Islet precursor cell (in vitro differentiated cells): ENCODE data around the gene LSM10.

Experiments
- DNase-seq: peaks from one replicate; pipeline ENCODE4 v3.0.0-alpha.2; 2018

LSM10 gene

GRCh38 chr1:36406440-36406839 is 8.7 kb upstream of the LSM10 start:
- DNase-seq: no peak

DNA sequence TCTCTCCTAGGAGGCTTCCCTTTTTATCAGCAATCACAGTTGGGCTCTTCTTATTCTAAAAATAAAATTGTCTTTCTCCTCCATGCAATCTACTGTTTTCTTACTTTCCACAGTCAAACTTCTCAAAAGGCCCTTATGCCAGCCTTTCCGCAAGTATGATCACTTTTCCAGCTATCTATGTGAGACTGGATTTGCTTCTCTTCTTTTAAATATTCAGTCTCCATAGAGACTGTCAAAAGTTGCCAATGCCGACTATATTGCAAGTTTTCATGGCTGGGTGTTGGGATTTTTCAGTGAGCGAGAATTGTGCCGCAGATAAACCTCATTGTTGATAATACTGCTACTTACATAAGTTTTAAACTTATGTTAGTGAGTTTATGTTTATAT is 4.8 kb upstream of the LSM10 start:
- no peak for DNase-seq

DNA sequence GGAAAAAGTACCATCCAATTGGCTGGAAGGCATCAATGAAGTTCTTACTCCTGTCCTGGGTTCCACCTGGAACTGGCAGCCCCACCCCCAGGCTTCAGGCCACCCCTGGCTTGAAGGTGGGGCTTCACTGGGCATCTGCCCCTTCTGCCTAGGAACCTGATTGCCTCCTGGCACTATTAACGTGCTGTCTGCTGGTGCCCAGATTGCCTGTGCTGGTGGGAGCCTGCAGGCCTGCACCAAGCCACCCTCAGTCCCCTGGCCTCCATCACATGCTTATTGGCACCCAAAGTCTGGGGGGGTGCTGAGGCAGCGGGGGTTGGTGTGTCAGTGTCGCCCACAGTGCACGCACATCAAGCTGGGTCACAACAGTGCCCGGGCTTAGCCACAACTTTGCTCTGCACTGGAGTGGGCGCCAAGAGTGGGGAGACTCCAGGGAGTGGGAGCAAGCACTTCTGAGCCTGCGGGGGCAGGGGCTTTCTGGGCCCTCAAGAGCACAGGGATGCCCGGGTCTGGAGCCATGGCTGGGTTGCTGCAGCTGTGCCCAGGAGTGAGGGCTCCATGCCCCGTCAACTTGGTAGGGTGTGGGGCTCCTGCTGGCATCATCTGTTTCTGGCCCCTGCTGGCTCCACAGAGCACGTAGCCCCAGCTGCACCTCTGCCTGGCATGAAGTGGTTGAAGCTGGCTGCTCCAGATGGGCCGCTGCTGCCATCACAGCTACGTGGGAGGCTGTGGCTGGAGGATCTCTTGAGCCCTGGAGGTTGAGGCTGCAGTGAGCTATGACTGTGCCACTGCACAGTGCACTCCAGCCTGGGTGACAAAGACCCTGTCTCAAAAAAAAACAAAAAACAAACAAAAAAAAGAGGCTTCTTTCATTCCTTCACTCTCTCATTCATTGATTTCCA is 4.1 kb upstream of the LSM10 start:
- DNase-seq: no peak

GRCh38 chr1:36400825-36401601 is 3.3 kb upstream of the LSM10 start:
- DNase-seq: peak; percentile 98

- DNase-seq: peak; percentile 66
Measured at GRCh38 chr1:36400514-36400824, 2.8 kb upstream of the LSM10 start.

GRCh38 chr1:36398370-36398977 is 766 bp upstream of the LSM10 start:
- DNase-seq: no peak

- no peak for DNase-seq
Measured at GRCh38 chr1:36397083-36397377, 678 bp downstream of the LSM10 start.

DNA sequence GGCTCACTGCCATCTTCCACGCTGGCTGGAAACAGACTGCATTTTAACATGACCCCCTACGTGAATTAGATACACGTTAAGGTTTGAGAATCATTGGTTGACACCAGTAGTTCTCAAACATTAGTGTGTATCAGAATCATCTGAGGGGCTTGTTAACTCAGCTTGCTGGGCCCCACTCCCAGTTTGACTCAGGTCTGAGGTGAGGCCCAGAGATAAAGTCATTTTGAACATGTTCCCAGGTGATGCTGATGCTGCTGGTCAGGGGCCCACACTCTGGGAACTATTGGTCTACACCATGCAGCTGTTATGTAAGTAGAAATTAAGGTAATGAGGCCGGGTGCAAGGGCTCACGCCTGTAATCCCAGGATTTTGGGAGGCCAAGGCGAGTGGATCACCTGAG is 1.3 kb downstream of the LSM10 start:
- no peak for DNase-seq

DNA sequence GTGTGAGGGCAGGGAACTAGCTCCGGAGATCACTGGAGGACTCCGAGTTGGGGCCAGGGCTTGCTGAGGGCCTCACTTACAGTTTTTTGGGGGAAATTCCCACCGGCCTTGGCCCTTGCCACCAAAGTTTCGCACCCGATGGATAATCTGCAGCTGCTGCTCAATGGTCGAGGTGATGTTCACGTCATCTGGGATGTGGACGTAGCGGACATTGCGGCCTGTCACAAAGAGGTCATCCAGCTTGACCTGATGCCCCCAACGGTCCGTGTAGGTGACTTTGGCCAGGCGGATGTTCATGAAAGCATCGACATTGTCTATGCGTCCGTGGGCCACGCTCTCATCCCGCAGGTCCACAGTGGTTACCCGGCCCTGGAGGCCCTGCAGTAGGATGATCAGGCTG is 4.0 kb downstream of the LSM10 start:
- DNase-seq: no peak

GRCh38 chr1:36392836-36393235 is 4.9 kb downstream of the LSM10 start:
- no peak for DNase-seq

GRCh38 chr1:36391271-36391670 is 6.4 kb downstream of the LSM10 start:
- DNase-seq: no peak

DNA sequence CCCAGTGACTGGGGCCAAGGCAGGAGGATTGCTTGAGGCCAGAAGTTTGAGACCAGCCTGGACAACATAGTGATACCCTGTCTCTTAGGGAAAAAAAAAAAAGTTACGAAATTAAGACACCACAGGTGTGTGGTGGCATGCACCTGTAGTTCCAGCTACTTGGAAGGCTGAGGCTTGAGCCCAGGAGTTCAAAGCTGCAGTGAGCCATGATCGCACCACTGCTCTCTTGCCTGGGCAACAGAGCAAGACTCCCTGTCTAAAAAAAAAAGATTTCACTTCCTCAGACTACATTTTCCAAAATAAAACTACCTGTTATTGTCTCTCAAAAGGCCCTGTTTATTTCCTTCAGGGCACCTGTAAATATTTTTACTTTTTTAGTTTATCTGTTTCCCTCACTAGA is 7.3 kb downstream of the LSM10 start:
- DNase-seq: no peak

- no peak for DNase-seq
Measured at GRCh38 chr1:36389999-36390398, 7.7 kb downstream of the LSM10 start.

DNA sequence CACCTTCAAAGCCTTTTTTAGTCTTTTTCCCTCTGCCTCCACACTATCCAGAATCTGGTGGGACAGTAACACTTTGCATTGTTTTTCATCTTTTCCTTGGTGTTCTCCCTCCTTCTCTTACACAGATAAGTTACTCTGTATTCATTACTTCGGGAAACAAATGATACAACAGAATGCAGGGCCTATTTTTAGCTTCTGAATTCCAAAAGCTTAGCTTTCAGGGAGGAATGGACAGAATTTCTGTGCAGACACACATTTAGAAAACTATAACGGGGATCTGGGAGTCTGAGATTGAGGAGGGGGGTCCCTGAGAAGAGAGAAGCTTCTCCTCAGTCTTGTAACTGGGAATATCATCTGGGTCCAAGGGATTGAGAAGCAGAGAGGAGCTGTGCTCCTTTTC is 8.4 kb downstream of the LSM10 start:
- no peak for DNase-seq

- peak; percentile 82 for DNase-seq
Measured at GRCh38 chr1:36387141-36387949, 10.4 kb downstream of the LSM10 start.

DNA sequence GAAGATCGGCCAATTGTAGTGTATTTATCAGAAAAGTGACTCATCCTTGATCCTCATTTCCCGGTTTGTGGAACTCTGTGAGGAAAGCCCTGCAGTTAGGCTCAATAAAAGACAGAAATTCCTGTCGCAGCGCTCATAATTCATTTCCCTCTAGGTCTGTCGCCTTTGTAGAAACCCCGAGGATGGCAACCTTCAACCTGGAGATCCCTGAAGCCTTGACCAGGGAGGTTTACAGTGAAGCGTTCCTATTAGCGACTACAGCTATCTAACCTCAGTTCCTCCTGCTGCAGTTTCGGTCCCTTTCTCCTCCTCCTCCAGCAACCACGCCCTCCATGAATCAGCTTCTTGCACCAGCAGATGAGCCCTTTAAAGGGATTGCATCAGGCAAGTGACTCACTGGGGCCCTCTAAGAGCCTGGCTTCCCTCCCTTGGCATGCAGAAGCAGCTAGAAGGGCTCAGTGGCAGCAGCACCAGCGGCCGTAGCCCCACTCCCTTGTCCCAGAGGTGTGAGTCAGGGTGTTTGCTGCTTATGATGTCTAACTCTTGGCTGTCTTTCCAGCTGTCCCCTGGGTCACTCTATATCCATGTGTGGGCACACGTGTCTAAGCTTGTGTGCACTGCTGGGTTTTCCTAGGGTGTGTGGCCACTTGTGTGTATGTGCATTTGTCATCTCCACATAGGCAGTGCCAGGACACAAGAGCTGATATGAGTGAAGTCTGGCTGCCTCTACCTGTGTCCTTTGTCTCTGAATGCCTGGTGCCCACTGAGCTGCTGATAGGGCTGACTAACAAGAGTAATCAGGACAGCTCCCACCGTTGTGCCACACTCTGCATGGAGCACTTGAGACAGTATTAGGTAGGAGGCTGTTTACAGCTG is 11.2 kb downstream of the LSM10 start:
- DNase-seq: peak; percentile 99

DNA sequence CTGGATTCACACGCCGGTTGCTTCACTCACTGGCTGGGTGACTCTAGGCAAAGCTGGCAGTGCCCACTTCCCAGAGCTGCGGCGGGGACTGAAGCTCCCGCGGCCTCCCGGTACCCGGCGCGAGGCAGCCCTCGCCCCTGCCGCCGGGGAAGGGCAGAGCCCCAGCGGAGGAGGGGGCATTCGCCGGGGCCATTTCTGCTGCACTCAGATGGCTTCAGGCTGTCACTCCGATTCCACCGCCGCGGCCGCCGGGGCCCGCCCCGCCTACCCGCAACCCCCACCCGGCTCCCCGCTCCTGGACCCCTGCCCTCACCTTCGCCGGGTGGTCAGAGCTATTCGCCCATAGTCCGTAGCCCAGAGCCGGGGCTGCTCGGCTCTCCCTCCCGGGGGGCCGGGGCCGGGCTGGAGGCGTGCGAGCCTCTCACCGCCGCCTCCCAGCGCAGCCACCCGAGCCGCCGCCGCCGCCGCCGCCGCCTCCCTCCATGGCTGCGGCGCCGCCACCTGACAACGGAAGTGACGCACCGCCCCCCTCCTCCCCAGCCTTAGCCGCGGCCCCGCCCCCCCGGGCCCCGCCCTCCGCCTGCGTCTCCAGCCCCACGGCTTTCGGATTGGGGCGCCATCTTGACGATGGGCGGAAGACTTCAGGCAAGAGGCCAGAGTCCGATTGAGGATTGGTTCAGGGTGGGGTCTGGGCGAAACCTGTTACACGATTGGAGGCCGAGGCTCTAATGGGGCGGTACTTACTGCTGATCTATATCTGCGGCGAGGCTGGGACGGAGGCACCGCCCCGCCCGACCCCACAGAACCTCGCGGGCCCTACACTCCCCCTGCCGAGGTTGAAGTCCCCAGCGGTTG is 12.1 kb downstream of the LSM10 start, which contains the start of gene STK40:
Gene STK40, minus strand, starts transcription at position 515 of the 855 bp plus-strand sequence. CDS start 24,592 bp downstream, outside the sequence.
- peak; percentile 100 for DNase-seq

- peak; percentile 92 for DNase-seq
Measured at GRCh38 chr1:36384542-36385409, 12.9 kb downstream of the LSM10 start.

- DNase-seq: no peak
Measured at GRCh38 chr1:36383240-36383639, 14.5 kb downstream of the LSM10 start.

DNA sequence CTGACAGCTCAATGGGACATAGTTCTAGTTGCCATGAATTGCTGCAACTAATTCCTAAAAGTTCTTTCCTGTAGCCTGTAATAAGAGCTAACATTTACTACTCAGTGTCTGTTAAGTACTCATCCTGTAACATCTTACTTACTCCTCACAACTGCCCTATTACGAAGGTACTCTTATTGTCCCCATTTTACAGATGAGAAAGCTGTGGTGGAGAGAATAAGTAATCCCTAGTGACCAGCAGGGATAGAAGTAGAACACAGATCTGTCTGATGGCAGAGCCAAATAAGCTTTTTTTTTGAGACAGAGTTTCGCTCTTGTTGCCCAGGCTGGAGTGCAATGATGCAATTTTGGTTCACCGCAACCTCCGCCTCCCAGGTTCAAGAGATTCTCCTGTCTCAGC is 15.0 kb downstream of the LSM10 start:
- no peak for DNase-seq
